Natural killer cell (primary cell): Measurements from ENCODE around the gene SLC36A2. TPM values are rescaled to one million over a fixed set of nuclear protein-coding genes. Genes with fewer than 3 reads are reported as not detected.

Experiments used
- ATAC-seq, 3 donors: fragments of 150-1000 bp in 2 of 3; fragments of 200-7000 bp in 1 of 3; cut with Tn5 transposase; 1 replicate in 1 of 3; 2 replicates in 2 of 3; pipeline ENCODE4 v1.10.0; 2021; ENCODE audit warnings: mild to moderate bottlenecking in 2 of 3, moderate library complexity in 2 of 3
- DNase-seq, 2 donors: peaks; one replicate each; pipeline versions ENCODE4 v3.0.0 to v3.0.0-alpha.2; 2013 to 2021; ENCODE audit warnings: mixed read lengths in 1 of 2
- H3K27ac ChIP-seq: one replicate; pipeline ENCODE4 v1.5.1; 2013; ENCODE audit warnings: mild to moderate bottlenecking, low read length
- H3K27me3 ChIP-seq: one replicate; pipeline ENCODE4 v1.6.1; 2013; ENCODE audit warnings: low read length; ENCODE audit not compliant: control insufficient read depth, insufficient read depth
- H3K36me3 ChIP-seq: one replicate; pipeline ENCODE4 v1.6.1; 2013; ENCODE audit warnings: low read length; ENCODE audit not compliant: control insufficient read depth, insufficient read depth
- H3K4me1 ChIP-seq: one replicate; pipeline ENCODE4 v1.6.1; 2013; ENCODE audit warnings: low read length; ENCODE audit not compliant: control insufficient read depth, insufficient read depth
- H3K4me3 ChIP-seq: one replicate; pipeline ENCODE4 v1.5.1; 2013; ENCODE audit warnings: low read length
- H3K9me3 ChIP-seq: one replicate; pipeline ENCODE4 v1.6.1; 2013; ENCODE audit warnings: low read length; ENCODE audit not compliant: control insufficient read depth, insufficient read depth
- H3K27ac Mint-ChIP-seq, 2 donors: one replicate each; pipeline ENCODE4 v1.8.0; 2022; ENCODE audit warnings: mild to moderate bottlenecking in 2 of 2, mixed read lengths in 2 of 2, moderate library complexity in 1 of 2
- H3K27me3 Mint-ChIP-seq, 2 donors: one replicate each; pipeline ENCODE4 v1.8.0; 2022; ENCODE audit warnings: low read depth in 2 of 2, mixed read lengths in 2 of 2
- H3K36me3 Mint-ChIP-seq: one replicate; pipeline ENCODE4 v1.8.0; 2022; ENCODE audit warnings: mixed read lengths
- H3K4me1 Mint-ChIP-seq, 2 donors: one replicate each; pipeline ENCODE4 v1.8.0; 2022; ENCODE audit warnings: mixed read lengths in 2 of 2
- H3K4me3 Mint-ChIP-seq: one replicate; pipeline ENCODE4 v1.8.0; 2022; ENCODE audit warnings: mild to moderate bottlenecking, moderate library complexity, mixed read lengths
- H3K9me3 Mint-ChIP-seq, 2 donors: one replicate each; pipeline ENCODE4 v1.8.0; 2022; ENCODE audit warnings: mixed read lengths in 2 of 2
- CTCF ChIP-seq: fragments of 200-600 bp; IDR thresholded peaks from one replicate; pipeline ENCODE4 v1.8.0; 2022; ENCODE audit warnings: antibody characterized with exemption
- WGBS: methylation state at CpG from one replicate; pipeline ENCODE4 v1.1.7; 2013; ENCODE audit warnings: missing lambda C conversion rate; ENCODE audit not compliant: insufficient coverage; 5-methylcytosine and 5-hydroxymethylcytosine counted together
- intact Hi-C: fragments of 100-400 bp; cut with micrococcal nuclease; formaldehyde crosslinking; loops from one replicate; pipeline ENCODE4 v1.14.2; 2022
- total RNA-seq, 4 donors: library from RNA; stranded (reverse); fragments of 120-200 nt in 1 of 4; gene quantifications; one replicate each; pipeline versions ENCODE4 v1.2.3 to v1.2.4, GENCODE V29; 2013 to 2022

Gene SLC36A2
- total RNA-seq, 3 donors from 2014 or later (not counting 1 experiment from before 2014, with no cell fraction given): not detected

- WGBS: 83% methylated on average over 6 of the region's 7 CpGs
Observed at GRCh38 chr5:151295791-151296477, 51.4 kb downstream of the SLC36A2 start.

GRCh38 chr5:151295138-151295537 is 52.2 kb downstream of the SLC36A2 start:
- Histone ChIP-seq H3K27me3 (no peaks in the 10 kb centered on the region), H3K36me3 (no peaks in the 10 kb centered on the region), H3K4me3 (no peak overlapping the region), H3K9me3 (no peaks in the 10 kb centered on the region), H3K27ac (no peak overlapping the region), H3K4me1 (no peaks in the 10 kb centered on the region)
- H3K9me3 Mint-ChIP-seq: no peaks in the 10 kb centered on the region
- intact Hi-C loops: no loop called here
- no peak for TF ChIP-seq CTCF
- ATAC-seq (no peak), DNase-seq (no peak)
- no peak overlapping the region for H3K4me3 Mint-ChIP-seq
- WGBS: 95% methylated on average over 5 of the region's 5 CpGs
- peaks cover 7 to 42% of the 10 kb centered on the region in 2 donors for H3K27me3 Mint-ChIP-seq
- no peak overlapping the region for H3K27ac Mint-ChIP-seq
- H3K4me1 Mint-ChIP-seq: peaks cover 0 to 4% of the 10 kb centered on the region in 2 donors
- no peaks in the 10 kb centered on the region for H3K36me3 Mint-ChIP-seq

More at GRCh38 chr5:151295791-151296477, 51.4 kb downstream of the SLC36A2 start:
- no peaks in the 10 kb centered on the region for H3K4me1 ChIP-seq
- H3K9me3 Mint-ChIP-seq: no peaks in the 10 kb centered on the region
- no peak overlapping the region for H3K4me3 ChIP-seq
- no peaks in the 10 kb centered on the region for H3K27me3 ChIP-seq
- no peaks in the 10 kb centered on the region for H3K36me3 Mint-ChIP-seq
- DNase-seq (no peak), ATAC-seq (no peak)
- TF ChIP-seq CTCF: no peak
- no peaks in the 10 kb centered on the region for H3K9me3 ChIP-seq
- H3K27ac ChIP-seq: no peak overlapping the region
- H3K4me3 Mint-ChIP-seq: no peak overlapping the region
- no peak overlapping the region for H3K27ac Mint-ChIP-seq
- peaks cover 7 to 42% of the 10 kb centered on the region in 2 donors for H3K27me3 Mint-ChIP-seq
- intact Hi-C loops: no loop called here
- H3K4me1 Mint-ChIP-seq: peaks cover 0 to 4% of the 10 kb centered on the region in 2 donors
- no peaks in the 10 kb centered on the region for H3K36me3 ChIP-seq

GRCh38 chr5:151293624-151294023 is 53.7 kb downstream of the SLC36A2 start:
- DNase-seq: no peak
- no peaks in the 10 kb centered on the region for H3K36me3 ChIP-seq
- H3K27ac Mint-ChIP-seq: no peak overlapping the region
- peaks cover 7 to 33% of the 10 kb centered on the region in 2 donors for H3K27me3 Mint-ChIP-seq
- H3K9me3 Mint-ChIP-seq: no peaks in the 10 kb centered on the region
- TF ChIP-seq CTCF: no peak
- H3K9me3 ChIP-seq: no peaks in the 10 kb centered on the region
- no peaks in the 10 kb centered on the region for H3K36me3 Mint-ChIP-seq
- intact Hi-C loops: no loop called here
- no peaks in the 10 kb centered on the region for H3K4me1 ChIP-seq
- no peak for ATAC-seq
- H3K4me3 Mint-ChIP-seq: no peak overlapping the region
- no peaks in the 10 kb centered on the region for H3K27me3 ChIP-seq
- WGBS: 81% methylated on average over 4 of the region's 4 CpGs
- H3K4me1 Mint-ChIP-seq: peaks cover 0 to 4% of the 10 kb centered on the region in 2 donors
- no peak overlapping the region for H3K4me3 ChIP-seq
- H3K27ac ChIP-seq: no peak overlapping the region

GRCh38 chr5:151288180-151288579 is 59.2 kb downstream of the SLC36A2 start:
- DNase-seq (no peak), ATAC-seq (no peak)
- Mint-ChIP-seq H3K27me3 (peaks cover 4 to 9% of the 10 kb centered on the region in 2 donors), H3K36me3 (no peaks in the 10 kb centered on the region), H3K27ac (no peak overlapping the region), H3K9me3 (no peaks in the 10 kb centered on the region), H3K4me3 (no peak overlapping the region), H3K4me1 (peaks cover 0 to 5% of the 10 kb centered on the region in 2 donors)
- no peak overlapping the region for H3K27ac ChIP-seq
- H3K4me1 ChIP-seq: no peaks in the 10 kb centered on the region
- no peaks in the 10 kb centered on the region for H3K27me3 ChIP-seq
- H3K9me3 ChIP-seq: no peaks in the 10 kb centered on the region
- H3K36me3 ChIP-seq: no peaks in the 10 kb centered on the region
- intact Hi-C loops: no loop called here
- no peak for TF ChIP-seq CTCF
- H3K4me3 ChIP-seq: no peak overlapping the region
- 67% methylated on average over 2 of the region's 2 CpGs for WGBS
